Activated CD8-positive, alpha-beta memory T cell treated with anti-CD3 and anti-CD28 coated beads, Interleukin-2, amount 50 U/mL, for 24 hours (primary cell): ENCODE measurements around the gene SPSB2.
A peak's percentile ranks its signal among the peaks of the same experiment; 100 is the strongest.
"Not testable (repeated sequence)": the region's sequence is repeated elsewhere in the genome, so short reads cannot be mapped to it uniquely, and the experiment has no call there.

ENCODE experiments used
- DNase-seq: peaks from one replicate; pipeline ENCODE4 v3.0.0-alpha.2; 2020; ENCODE audit errors: extremely low read depth

The SPSB2 gene

DNA sequence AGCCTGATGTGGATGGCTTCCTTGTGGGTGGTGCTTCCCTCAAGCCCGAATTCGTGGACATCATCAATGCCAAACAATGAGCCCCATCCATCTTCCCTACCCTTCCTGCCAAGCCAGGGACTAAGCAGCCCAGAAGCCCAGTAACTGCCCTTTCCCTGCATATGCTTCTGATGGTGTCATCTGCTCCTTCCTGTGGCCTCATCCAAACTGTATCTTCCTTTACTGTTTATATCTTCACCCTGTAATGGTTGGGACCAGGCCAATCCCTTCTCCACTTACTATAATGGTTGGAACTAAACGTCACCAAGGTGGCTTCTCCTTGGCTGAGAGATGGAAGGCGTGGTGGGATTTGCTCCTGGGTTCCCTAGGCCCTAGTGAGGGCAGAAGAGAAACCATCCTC, 2.8 kb downstream of the SPSB2 start:
- not testable (repeated sequence) for DNase-seq

DNA sequence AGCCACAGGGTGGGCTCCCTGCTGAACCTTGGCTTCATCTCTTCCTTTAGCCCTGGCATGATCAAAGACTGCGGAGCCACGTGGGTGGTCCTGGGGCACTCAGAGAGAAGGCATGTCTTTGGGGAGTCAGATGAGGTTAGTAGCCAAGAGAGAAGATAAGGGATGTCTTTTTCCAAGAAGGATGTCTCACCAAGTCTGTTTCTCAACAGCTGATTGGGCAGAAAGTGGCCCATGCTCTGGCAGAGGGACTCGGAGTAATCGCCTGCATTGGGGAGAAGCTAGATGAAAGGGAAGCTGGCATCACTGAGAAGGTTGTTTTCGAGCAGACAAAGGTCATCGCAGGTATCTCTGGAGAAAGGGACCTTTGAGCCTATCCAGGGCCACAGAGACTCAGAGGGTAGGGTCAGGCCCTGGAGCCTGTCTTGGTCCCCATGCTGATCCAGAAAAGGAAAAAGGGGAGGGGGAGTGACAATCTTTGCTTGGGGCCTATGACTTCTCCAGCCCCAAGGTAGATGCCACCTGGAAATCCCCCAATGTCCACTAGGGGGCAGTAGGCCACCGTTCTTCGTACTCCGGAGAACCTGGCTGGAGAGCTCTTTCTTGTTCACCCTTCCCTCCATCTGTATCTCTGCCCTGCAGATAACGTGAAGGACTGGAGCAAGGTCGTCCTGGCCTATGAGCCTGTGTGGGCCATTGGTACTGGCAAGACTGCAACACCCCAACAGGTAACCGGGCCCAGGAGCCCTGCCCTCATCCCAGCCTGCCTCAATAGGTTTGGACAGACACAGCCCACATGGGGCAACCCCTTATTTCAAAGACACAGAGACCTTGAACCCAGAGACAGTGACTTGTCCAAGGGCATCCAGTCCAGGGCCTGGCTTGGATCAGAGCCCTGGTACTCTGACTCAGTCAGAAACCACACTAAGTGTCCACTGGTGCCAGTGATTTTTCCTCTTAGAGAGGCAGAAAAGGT, 3.8 kb downstream of the SPSB2 start:
- no peak for DNase-seq

DNA sequence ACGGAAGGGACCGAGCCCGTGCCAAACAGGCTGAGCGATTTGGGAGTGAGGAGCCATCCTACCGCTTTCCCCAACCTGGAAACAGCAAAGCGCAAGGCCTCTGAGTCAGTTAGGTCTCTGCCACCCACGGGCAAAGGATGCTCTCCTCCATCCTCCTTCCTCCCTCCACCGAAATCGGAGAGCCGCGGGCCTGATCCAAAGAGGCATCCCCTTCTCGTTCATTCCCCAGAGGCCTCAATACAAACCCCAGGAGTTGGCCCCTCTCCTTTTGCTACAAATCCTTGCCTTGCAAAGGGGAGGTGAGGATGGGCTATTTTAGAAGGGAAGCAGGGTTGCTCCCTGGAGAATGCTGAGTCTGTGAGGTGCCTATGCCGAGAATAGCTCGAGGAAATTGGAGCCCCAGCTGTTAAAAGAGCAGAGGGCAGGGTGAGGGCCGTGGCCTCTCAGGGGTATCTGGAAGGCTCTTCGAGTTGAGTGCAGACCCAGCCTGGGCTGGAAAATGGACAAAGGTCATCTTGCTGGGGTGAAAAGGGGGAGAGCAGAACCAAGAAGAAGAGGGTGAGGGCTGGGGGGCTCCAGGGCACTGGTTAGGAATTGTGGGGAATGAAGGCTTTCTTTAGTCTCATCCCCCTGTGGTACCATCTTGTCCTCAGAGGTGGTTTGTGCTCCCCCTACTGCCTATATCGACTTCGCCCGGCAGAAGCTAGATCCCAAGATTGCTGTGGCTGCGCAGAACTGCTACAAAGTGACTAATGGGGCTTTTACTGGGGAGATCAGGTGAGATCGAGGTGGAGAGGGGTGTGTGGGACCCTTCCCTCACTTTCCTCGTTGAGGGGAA, 4.7 kb downstream of the SPSB2 start:
- DNase-seq: no peak

DNA sequence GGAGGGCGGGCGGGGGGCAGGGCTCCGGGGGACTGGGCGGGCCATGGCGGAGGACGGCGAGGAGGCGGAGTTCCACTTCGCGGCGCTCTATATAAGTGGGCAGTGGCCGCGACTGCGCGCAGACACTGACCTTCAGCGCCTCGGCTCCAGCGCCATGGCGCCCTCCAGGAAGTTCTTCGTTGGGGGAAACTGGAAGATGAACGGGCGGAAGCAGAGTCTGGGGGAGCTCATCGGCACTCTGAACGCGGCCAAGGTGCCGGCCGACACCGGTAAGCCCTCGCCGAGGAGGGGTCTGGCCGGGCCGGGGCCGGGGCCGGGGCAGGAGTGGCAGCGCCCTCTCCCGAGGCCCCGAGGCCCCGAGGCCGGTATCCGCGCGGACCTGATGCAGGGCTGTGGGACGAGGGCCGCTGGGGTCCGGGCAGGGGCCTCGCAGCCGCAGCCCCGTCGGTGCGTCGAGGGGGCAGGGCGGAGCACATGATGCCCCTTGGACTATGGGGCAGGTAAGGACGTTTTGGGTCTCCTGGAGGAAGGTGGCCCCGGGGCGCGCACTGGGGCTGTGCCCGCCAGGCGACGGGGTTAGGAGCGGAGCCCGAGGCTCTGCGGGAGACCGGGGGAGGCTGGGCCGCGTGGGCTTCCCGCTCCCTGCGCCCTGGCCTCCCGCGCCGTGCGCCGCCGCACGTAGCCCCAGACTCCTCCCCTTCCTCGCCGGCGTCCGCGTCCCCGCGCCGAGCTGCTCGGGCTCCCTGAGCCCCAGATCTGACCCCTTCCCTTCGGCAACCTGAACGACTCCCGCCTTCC, 5.5 kb downstream of the SPSB2 start, which contains the start of gene TPI1:
Gene TPI1 (plus strand): TSS at position 119 of the 798 bp plus-strand sequence. CDS start 36 bp downstream, at position 155.
- DNase-seq: no peak

DNA sequence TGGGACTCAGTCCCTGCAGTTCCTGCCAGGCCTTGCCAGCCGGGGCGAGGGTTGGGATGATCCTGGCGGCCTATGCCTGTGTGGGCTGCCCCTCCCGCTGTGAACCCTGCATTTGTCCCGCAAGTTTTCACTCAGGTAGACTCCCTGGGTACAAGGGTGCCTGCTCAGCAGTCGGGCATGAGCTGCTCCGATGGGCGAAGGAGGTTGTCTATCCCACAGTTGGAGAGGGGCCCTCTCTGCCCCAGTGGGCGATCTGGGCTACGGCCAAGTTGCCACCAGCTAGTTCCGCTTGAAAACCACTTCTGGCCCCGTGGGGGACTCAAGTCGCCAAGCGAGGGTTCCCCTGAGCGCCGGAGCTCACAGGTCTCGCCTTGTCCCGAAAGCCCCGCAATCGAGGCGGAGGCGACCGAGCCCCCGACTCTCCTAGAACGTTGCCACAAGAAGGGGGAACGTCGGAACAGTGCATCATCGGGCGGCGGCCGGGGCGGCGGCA, 6.1 kb downstream of the SPSB2 start:
- no peak for DNase-seq

DNA sequence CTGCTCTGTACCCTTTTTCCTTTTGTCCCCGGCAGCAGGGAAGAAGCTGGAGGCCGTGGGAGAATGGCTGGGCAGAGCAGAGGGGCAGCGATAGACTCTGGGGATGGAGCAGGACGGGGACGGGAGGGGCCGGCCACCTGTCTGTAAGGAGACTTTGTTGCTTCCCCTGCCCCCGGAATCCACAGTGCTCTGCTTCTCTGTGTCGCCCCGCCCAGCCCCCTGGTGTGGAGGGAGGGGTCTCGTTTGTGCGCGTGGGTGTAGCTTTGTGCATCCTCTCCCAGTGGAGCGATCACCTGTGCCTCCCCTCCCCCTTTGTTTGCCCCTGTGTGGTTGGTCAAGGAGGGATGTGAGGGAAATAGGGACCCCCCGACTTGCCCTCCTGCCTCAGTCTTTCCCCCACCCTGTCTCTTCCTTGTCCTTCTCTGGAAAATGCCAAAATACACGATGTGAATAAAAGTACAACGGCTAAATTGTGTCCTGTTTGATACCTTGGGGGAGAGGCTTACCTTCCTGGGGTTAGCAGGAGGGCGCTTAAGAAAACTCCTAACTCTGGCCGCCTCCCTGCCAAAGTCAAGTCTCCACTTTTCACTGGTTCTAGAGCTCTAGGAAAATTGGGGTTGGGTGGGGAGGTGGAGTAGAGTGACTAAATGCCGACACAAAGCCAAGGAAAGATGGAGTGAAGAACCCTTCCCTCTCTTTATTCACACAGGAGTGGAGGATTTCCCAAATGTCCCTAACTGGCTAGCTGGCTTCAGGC, 6.8 kb downstream of the SPSB2 start:
- DNase-seq: no peak

DNA sequence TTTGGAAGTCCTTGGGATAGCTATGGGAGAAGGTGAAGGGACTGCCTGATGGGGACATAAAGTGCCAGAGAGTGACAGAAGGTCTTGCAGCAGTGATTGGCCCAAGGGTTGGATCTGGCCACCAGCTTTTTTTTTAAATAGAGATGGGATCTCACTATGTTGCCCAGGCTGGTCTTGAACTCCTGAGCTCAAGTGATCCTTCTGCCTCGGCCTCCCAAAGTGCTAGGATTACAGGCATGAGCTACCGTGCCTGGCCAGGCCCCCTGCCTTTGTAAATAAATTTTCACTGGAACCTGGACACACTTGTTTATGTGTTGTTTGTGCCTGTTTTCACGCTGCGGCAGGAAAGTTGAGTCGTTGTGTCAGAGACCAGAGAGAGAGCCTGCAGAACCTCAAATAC, 7.8 kb downstream of the SPSB2 start:
- DNase-seq: not testable (repeated sequence)

DNA sequence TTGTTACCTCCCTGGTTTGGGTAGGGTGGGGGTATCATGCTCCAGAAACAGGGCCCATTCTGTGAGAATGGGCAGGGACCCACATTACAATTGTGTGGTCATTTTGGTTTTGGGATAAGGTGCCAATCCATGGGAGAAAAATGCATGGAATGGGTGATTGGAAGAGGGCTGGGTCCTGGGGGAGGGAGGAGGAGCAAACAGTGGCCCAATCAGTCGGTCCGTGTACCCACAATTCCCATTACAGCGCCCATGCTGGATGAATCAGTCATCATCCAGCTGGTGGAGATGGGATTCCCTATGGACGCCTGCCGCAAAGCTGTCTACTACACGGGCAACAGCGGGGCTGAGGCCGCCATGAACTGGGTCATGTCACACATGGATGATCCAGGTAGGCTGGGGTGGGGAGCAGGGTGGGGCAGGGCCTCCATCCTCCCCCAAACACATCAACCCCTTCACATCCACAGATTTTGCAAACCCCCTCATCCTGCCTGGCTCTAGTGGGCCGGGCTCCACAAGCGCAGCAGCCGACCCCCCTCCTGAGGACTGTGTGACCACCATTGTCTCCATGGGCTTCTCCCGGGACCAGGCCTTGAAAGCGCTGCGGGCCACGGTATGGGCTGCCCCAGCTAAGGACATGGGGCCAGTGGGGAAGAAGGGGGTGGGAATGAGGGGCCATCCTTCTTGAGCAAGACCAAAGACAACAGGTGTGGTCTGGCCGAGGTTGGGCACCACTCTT, 9.3 kb downstream of the SPSB2 start:
- DNase-seq: no peak

DNA sequence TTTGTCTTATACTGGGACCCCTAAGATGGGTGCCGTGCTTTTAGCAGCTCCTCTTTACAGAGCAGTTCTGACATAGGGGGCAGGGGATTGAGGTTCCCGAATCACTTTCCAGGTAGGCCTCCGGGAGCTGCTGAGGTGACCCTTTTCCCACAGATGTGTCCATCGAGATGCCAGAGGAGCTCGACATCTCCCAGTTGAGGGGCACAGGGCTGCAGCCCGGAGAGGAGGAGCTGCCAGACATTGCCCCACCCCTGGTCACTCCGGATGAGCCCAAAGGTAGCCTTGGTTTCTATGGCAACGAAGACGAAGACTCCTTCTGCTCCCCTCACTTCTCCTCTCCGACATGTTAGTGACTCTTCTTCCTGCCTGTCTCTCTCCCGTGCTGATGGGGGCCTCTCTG, 10.1 kb downstream of the SPSB2 start:
- no peak for DNase-seq

DNA sequence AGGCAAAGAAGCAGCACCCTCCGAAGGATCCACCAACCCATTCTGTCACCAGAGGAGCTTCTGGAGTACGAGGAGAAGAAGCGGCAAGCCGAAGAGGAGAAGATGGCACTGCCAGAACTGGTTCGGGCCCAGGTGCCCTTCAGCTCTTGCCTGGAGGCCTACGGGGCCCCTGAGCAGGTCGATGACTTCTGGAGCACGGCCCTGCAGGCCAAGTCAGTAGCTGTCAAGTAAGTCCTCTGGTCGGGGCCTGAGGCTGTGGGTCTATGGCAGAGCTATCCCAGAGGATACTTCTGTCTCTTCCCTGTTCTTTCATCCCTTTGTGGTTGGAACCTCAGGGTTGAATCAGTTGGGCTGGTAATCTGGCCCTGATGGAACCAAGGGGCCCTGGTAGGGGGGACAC, 11.7 kb downstream of the SPSB2 start:
- no peak for DNase-seq

DNA sequence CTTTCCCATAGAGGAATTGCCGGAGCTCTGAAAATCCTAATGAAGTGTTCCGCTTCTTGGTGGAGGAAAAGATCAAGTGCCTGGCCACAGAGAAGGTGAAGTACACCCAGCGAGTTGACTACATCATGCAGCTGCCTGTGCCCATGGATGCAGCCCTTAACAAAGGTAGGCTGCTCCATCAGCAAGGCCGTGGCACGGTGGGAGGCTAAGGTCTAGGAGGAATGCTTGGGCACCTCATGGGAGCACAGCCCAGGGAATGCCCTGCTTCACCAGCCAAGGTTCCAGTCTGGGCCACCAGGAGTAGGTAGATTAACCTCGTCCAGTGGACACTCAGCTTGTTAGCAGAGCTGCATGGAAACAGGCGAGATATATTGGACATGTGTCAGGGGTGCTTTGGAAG, 12.2 kb downstream of the SPSB2 start:
- DNase-seq: no peak

DNA sequence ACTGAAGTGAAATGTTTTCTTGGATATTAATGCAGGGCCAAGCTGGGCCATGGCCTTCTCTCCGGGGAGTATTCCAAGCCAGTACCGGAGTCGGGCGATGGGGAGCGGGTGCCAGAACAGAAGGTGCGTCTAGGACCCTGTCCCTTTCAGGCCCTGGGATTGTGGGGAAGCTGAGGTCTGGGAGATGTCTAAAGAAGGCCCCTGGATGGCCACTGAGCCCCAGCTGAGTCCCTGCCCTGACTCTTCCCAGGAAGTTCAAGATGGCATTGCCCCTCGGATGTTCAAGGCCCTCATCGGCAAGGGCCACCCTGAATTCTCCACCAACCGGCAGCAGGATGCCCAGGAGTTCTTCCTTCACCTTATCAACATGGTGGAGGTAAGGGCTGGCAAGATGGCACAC, 13.0 kb downstream of the SPSB2 start:
- DNase-seq: no peak

DNA sequence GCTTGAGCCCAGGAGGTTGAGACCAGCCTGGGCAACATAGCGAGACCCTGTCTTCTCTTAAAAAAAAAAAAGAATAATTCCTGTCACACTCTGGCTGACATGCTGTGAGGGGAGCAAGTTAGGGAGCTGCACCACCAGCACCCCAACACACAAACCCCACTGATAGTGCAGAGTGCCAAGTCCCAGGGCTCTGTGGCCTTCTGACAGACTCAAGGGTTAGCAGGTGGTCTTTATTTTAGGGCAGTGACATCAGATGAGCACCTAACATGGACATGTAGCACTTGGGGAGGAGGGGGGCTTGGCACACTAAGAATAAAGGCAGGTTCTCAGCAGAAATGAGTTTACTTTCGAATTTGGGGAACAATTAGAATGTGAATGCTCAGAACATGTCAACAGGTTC, 14.3 kb downstream of the SPSB2 start:
- DNase-seq: no peak

DNA sequence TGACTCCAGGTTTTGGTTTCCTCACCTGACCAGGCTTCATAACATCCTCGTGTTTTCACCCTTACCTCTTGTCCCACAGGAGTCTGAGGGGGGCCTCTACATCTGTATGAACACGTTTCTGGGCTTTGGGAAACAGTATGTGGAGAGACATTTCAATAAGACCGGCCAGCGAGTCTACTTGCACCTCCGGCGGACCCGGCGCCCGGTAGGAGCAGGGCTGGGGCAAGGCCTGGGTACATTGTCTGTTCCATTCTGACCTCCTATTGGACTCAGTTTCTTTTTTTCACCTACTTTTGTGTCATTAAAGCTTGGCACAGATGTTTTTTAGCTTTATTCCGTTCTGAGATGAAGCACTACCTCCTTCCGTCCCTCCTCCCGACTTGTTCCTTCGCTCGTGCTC, 17.8 kb downstream of the SPSB2 start:
- DNase-seq: no peak

DNA sequence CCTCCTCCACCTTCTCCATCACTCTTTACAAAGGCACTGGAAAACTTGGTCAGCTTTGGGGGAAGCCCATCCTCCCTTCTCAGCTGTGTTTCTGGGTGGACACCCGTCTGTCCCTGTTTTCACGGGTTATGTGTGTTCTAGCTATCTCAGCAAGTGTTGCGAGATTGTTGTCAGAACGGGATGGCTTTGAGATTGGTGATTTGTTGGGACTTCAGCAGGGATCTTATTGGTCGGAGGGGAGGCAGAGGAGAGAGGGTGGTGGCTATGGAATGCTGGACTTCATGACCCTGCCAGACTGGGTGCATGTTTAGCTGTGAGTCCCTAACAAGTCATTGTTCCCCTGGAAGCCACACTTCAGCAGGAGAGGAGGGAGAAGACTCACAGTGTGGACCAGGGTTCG, 19.1 kb downstream of the SPSB2 start:
- no peak for DNase-seq

DNA sequence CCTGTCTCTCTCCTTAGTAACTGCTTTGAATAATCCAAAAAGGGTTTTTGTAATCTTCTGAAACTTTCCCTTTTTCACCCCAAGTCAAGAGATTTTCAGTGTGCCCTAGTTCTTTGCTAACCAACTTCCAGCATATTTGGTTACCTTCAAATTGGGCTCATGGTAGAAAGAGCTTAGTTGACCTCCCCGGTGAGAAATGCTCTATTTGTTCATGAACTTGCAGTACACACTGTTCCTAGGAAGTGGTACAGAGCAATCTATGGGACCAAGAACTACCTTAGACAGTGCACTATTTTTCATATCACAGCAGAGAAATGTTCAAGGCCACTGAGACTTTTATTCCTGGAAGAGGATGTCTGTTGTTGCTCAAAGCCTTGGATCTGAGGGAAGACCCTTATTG, 19.5 kb downstream of the SPSB2 start:
- DNase-seq: no peak

DNA sequence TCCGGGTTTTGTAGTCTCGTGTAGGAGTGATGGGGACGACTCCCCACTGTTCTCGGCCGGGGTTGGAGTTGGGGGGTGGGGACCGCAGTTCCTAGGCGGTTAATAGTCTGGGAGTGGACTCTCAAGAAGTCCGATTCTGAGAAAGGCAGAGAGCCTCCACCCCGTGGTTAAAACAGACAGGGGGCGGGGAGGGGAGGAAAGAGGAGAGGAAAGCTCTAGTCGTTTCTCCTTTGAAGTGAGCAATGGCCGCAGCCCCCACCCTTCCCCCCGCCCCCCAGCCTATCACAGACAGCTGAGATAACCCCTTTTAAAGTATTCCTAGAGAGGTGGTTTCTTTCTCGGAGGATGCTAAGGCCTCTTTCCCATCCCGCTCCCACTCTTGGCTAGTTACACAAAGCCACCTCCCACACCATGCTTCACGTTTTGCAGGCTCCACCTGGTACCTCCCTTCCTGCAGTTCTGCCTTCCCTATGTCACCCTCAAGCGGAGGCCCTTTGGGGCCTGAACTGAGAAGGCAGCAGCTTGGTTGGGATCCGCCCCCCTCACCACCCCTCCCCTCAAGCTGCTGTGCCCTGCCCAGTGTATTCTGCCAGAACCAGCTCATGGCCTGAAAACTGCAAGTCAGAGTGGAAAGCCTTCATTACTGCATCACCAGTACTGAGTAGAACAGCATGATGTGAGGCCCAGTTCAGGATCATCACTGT, 20.3 kb downstream of the SPSB2 start:
- no peak for DNase-seq

DNA sequence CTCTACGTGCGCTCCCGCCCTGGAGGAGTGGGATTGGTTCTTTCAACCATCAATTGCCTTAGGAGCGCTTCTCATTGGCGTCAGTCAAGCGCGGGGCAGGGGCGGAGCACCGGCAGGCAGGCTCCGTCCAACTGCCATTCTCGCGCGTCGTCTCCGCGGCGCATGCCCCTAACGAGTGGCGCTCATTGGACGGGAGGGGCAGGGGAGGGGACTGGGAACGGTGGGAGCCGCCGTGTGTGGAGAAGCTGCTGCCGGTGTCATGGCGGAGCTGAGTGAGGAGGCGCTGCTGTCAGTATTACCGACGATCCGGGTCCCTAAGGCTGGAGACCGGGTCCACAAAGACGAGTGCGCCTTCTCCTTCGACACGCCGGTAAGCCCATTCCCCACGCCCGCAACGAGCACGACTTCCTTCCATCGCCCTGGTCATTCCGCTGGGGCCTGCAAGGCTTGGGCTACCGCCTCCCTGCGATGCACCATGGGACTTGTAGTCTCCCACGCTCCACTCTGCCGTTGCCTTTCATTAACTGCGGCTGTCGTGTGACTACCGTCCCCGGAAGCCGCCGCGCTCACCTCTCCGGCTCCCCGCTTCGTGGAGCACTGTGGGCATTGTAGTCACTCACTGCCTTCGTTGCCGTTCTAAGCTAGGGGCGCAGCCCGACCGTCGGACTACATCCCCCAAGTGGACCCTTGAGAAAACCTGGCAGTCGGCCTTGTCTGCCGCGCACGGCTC, 21.0 kb downstream of the SPSB2 start, which contains the start of gene USP5:
Gene USP5 (plus strand): TSS at position 230 of the 730 bp plus-strand sequence. CDS start 30 bp downstream, at position 260.
- DNase-seq: peak; percentile 97
